GM12878 (cell line): ENCODE data around the gene RAB3C. TPM values are rescaled to one million over a fixed set of nuclear protein-coding genes. Genes with fewer than 3 reads are reported as not detected.

ENCODE experiments used
- ATAC-seq: fragments of 200-7000 bp; cut with Tn5 transposase; 3 replicates; pipeline ENCODE4 v1.9.1; 2020; ENCODE audit warnings: mild to moderate bottlenecking, moderate library complexity
- BruUV-seq: library from RNA; stranded (reverse); fragments of 400-500 nt; replicated peaks from 2 replicates; lab custom pipeline; 2021; lab: Mats Ljungman, UMichigan
- CTCF ChIA-PET: fragments of 300-600 bp; sonication (Branson Sonifier 250); formaldehyde crosslinking; extraction: SDS; loops from one replicate; lab custom pipeline; 2021; ENCODE audit warnings: inconsistent platforms; lab: Yijun Ruan, JAX
- POLR2A ChIA-PET: fragments of 350-600 bp; formaldehyde crosslinking; extraction: SDS; loops from one replicate; lab custom pipeline; 2021; ENCODE audit warnings: inconsistent platforms; lab: Charles Lee
- RAD21 ChIA-PET: fragments of 300-600 bp; sonication (Branson Sonifier 250); formaldehyde crosslinking; loops from one replicate; lab custom pipeline; 2023; ENCODE audit warnings: antibody characterized with exemption; ENCODE audit not compliant: unreplicated experiment; lab: Charles Lee
- SMC1A ChIA-PET: fragments of 300-600 bp; sonication (Branson Sonifier 250); formaldehyde crosslinking; loops from one replicate; lab custom pipeline; 2023; ENCODE audit not compliant: unreplicated experiment, uncharacterized antibody; lab: Charles Lee
- DNase-seq: peaks from one replicate; pipeline ENCODE4 v3.0.0-alpha.2; 2011; ENCODE audit warnings: low read depth, low spot score
- FAIRE-seq: peaks from 3 replicates; lab custom pipeline; 2011; peaks lifted over from hg19 to GRCh38; lab: Jason Lieb, UNC
- H2AFZ ChIP-seq: 2 replicates; pipeline ENCODE4 v1.6.0; 2011; ENCODE audit warnings: low read depth, low read length, control low read depth; ENCODE audit not compliant: control insufficient read depth
- H3K27ac ChIP-seq: 2 replicates; pipeline ENCODE4 v1.5.1; 2011; ENCODE audit warnings: control low read depth; ENCODE audit not compliant: control insufficient read depth, insufficient read depth
- H3K27me3 ChIP-seq, 2 experiments: replicated peaks in 1 of 2; 2 replicates each; pipeline versions ENCODE4 v1.6.0 to v1.6.1; 2011; ENCODE audit warnings: low read length in 1 of 2; ENCODE audit not compliant: control insufficient read depth in 2 of 2, insufficient read depth in 2 of 2
- H3K36me3 ChIP-seq, 2 experiments: 2 replicates each; pipeline ENCODE4 v1.5.1; 2011; ENCODE audit warnings: low read length in 1 of 2; ENCODE audit not compliant: control insufficient read depth in 2 of 2, insufficient read depth in 2 of 2
- H3K4me1 ChIP-seq: 2 replicates; pipeline ENCODE4 v1.6.1; 2011; ENCODE audit warnings: mild to moderate bottlenecking, low read length, moderate library complexity, mixed read lengths; ENCODE audit not compliant: control insufficient read depth, insufficient read depth
- H3K4me2 ChIP-seq: 2 replicates; pipeline ENCODE4 v1.6.0; 2011; ENCODE audit warnings: control low read depth; ENCODE audit not compliant: control insufficient read depth, insufficient read depth
- H3K4me3 ChIP-seq: fragments of 200-600 bp; sonication (generic); 2 replicates; pipeline ENCODE4 v1.5.1; 2016
- H3K79me2 ChIP-seq: 2 replicates; pipeline ENCODE4 v1.6.0; 2011; ENCODE audit warnings: low read length; ENCODE audit not compliant: control insufficient read depth, insufficient read depth
- H3K9ac ChIP-seq: 2 replicates; pipeline ENCODE4 v1.8.0; 2011; ENCODE audit warnings: low read length, control low read depth, mixed read lengths; ENCODE audit not compliant: control insufficient read depth, insufficient read depth
- H3K9me3 ChIP-seq: replicated peaks from 3 replicates; pipeline ENCODE4 v1.5.1; 2011; ENCODE audit warnings: mild to moderate bottlenecking, low read length; ENCODE audit not compliant: control insufficient read depth, insufficient read depth
- H4K20me1 ChIP-seq: 2 replicates; pipeline ENCODE4 v1.6.0; 2011; ENCODE audit not compliant: control insufficient read depth, insufficient read depth
- CEBPB ChIP-seq, 2 experiments: fragments of 150-350 bp in 1 of 2; IDR thresholded peaks; 2 replicates each; pipeline ENCODE4 v1.6.1; 2012 to 2014; ENCODE audit warnings: low read depth in 2 of 2, low read length in 2 of 2, borderline replicate concordance in 1 of 2, inconsistent platforms in 1 of 2
- IKZF2 ChIP-seq, 2 experiments: fragments of 450-650 bp; IDR thresholded peaks; 2 replicates each; pipeline ENCODE4 v1.6.1; 2017; ENCODE audit warnings: mild to moderate bottlenecking in 2 of 2, moderate library complexity in 2 of 2
- PRDM15 ChIP-seq: fragments of 450-650 bp; formaldehyde crosslinking; IDR thresholded peaks from 2 replicates; pipeline ENCODE4 v1.4.0; 2020; ENCODE audit warnings: mild to moderate bottlenecking, moderate library complexity
- SKIL ChIP-seq: fragments of 450-650 bp; IDR thresholded peaks from 2 replicates; pipeline ENCODE4 v1.6.1; 2017; ENCODE audit warnings: mild to moderate bottlenecking, low read depth, inconsistent platforms; ENCODE audit not compliant: poor library complexity, severe bottlenecking
- SREBF1 ChIP-seq: IDR thresholded peaks from 2 replicates; pipeline ENCODE4 v1.6.1; 2012; ENCODE audit warnings: mild to moderate bottlenecking, low read length
- SREBF2 ChIP-seq: IDR thresholded peaks from 2 replicates; pipeline ENCODE4 v1.6.1; 2012; ENCODE audit warnings: mild to moderate bottlenecking, low read length
- ZNF384 ChIP-seq: IDR thresholded peaks from 2 replicates; pipeline ENCODE4 v1.6.1; 2012; ENCODE audit warnings: low read depth, mild to moderate bottlenecking, low read length, improper control_type of control experiment, borderline replicate concordance
- ZNF687 ChIP-seq: fragments of 450-650 bp; IDR thresholded peaks from 2 replicates; pipeline ENCODE4 v1.6.1; 2017; ENCODE audit warnings: mild to moderate bottlenecking, moderate library complexity
- WGBS: methylation state at CpG from one replicate; pipeline ENCODE4 v1.1.6; 2016; ENCODE audit warnings: low lambda C conversion rate; ENCODE audit not compliant: insufficient replicate concordance, insufficient coverage; ENCODE audit errors: missing lambda C conversion rate; 5-methylcytosine and 5-hydroxymethylcytosine counted together
- in situ Hi-C: fragments of 300-500 bp; cut with MboI; formaldehyde crosslinking; loops from 9 replicates; pipeline ENCODE4 v1.14.3; 2018; ENCODE audit warnings: mixed read lengths
- intact Hi-C: fragments of 100-400 bp; cut with micrococcal nuclease; formaldehyde crosslinking; loops from one replicate; pipeline ENCODE4 v1.14.2; 2022; ENCODE audit not compliant: unreplicated experiment
- polyA plus RNA-seq, 11 experiments: library from polyadenylated mRNA; depleted of rRNA in 4 of 11; unstranded in 6 of 11; stranded (reverse) in 5 of 11; fragments of >200 nt; fragmentation: Nextera tagmentation in 4 of 11; fragmentation: Illumina TruSeq in 1 of 11; extraction: Ambion mirVana in 4 of 11; extraction: Trizol in 1 of 11; gene quantifications; 1 replicate in 1 of 11; 2 replicates in 10 of 11; pipeline versions ENCODE4 v1.2.1 to v1.2.3, GENCODE V29; 2011 to 2016; ENCODE audit warnings: inconsistent platforms in 2 of 11, missing spikeins in 2 of 11, low read depth in 1 of 11
- total RNA-seq, 4 experiments: library from RNA; depleted of rRNA in 3 of 4; stranded (reverse); fragments of >200 nt in 3 of 4; fragmentation: Illumina TruSeq in 1 of 4; extraction: Trizol in 1 of 4; gene quantifications; 2 replicates each; pipeline versions ENCODE4 v1.2.1 to v1.2.3, GENCODE V29; 2013 to 2021

The RAB3C gene
- total and polyA plus RNA-seq, 10 of the 15 experiments (the other 5 are each of a cell fraction or from before 2014, with no cell fraction given) = not detected

- ATAC-seq = no peak
- ChIA-PET RAD21 (no interaction called here), POLR2A (no interaction called here), SMC1A (no interaction called here), CTCF (no interaction called here)
- Histone ChIP-seq H4K20me1 (no peaks in the 10 kb centered on the region), H3K9me3 (no peaks in the 10 kb centered on the region), H3K79me2 (no peaks in the 10 kb centered on the region), H3K4me2 (no peak overlapping the region), H3K27ac (no peak overlapping the region), H3K27me3 (no peaks in the 10 kb centered on the region), H2AFZ (no peak overlapping the region), H3K4me1 (no peaks in the 10 kb centered on the region), H3K9ac (no peak overlapping the region), H3K4me3 (no peak overlapping the region), H3K36me3 (no peaks in the 10 kb centered on the region)
- TF ChIP-seq CEBPB (IDR thresholded peaks at IDR 0.05; ENCODE audit: borderline replicate concordance in 1 of 2, low read depth in 2 of 2, low read length in 2 of 2) = no peak
- TF ChIP-seq ZNF687 = no peak
- TF ChIP-seq ZNF384 = no peak
- TF ChIP-seq IKZF2 (IDR thresholded peaks at IDR 0.05) = no peak
- no peak for TF ChIP-seq SKIL
- TF ChIP-seq SREBF1 = no peak
- TF ChIP-seq SREBF2 = no peak
- TF ChIP-seq PRDM15 = no peak
- BruUV-seq = no TSS peak
- intact Hi-C loops = no loop called here
- no peak for FAIRE-seq
- no peak for DNase-seq
- in situ Hi-C loops = no loop called here
- WGBS = 29% methylated on average over 2 of the region's 2 CpGs
Measured at GRCh38 chr5:58674711-58675110, 91.8 kb downstream of the RAB3C start.
